ENCODE results near the gene DMTF1.
"Not testable (repeated sequence)": the region's sequence is repeated elsewhere in the genome, so short reads cannot be mapped to it uniquely, and the experiment has no call there.

The DMTF1 gene

GRCh38 chr7:87199700-87200450 is 47.6 kb downstream of the DMTF1 start:
- DNase-seq (ENCODE audit: low read depth in 2 of 2), result no peak

DNA sequence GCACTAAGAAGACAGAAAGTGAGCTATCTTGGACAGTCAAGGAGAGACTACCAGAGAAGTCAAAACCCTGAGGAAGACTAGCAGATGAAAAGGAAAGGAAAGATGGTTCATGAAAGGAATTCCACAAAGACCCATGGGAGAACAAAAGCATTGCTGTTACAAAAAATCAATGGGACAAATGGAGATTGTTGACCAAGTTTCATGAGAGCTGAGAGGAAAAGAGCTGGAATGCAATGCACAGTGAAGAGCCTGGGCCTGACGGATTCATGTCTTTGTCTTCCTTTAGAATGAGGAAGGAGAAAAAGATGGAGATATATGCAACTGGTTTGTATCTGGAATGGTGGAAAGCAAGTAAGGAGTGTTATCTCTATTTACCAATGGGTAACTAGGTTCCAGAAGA is 50.0 kb downstream of the DMTF1 start:
- no peak for DNase-seq (ENCODE audit: low read depth in 2 of 2)

GRCh38 chr7:87202705-87203104 is 50.5 kb downstream of the DMTF1 start:
- no peak for DNase-seq (ENCODE audit: low read depth in 2 of 2)

DNA sequence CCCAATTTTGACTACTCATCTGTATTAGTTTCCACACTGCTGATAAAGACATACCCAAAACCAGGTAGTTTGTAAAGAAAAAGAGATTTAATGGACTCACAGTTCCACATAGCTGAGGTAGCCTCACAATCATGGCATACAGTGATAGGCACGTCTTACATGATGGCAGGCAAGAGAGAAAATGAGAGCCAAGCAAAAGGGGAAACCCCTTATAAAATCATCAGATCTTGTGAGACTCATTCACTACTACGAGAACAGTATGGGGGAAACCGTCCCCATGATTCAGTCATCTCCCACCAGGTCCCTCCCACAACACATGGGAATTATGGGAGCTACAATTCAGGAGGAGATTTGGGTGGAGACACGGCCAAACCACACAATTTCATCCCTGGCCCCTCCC is 51.7 kb downstream of the DMTF1 start:
- DNase-seq (ENCODE audit: low read depth in 2 of 2), result not testable (repeated sequence)

- no peak for DNase-seq (ENCODE audit: low read depth in 2 of 2)
Observed at GRCh38 chr7:87204933-87205332, 52.7 kb downstream of the DMTF1 start.

- not testable (repeated sequence) for DNase-seq (ENCODE audit: low read depth in 2 of 2)
Observed at GRCh38 chr7:87205701-87206100, 53.4 kb downstream of the DMTF1 start.

- no peak for DNase-seq (ENCODE audit: low read depth in 2 of 2)
Observed at GRCh38 chr7:87206361-87206760, 54.1 kb downstream of the DMTF1 start.

- DNase-seq (ENCODE audit: low read depth in 2 of 2), result no peak
Observed at GRCh38 chr7:87209295-87209924, 57.2 kb downstream of the DMTF1 start.

GRCh38 chr7:87210506-87210905 is 58.3 kb downstream of the DMTF1 start:
- DNase-seq (ENCODE audit: low read depth in 2 of 2), result no peak

DNA sequence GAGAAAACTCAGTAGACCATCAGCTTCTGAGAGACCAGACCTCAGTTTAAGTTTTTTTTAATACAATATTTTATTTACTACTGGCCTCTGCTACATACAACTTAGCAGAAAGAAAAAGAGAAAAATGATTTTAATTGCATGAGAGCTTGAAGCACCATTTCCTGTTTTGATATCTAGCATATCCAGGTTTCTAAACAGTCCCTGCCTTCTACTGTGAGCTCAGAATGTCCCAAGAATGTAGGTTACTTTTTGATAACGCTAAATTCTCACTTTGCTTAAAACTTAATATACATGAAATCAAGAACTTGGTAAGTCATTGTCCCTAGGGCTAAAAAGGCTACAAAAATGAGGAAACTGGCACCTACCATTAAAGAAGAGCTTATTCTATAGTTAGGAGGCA is 60.2 kb downstream of the DMTF1 start:
- no peak for DNase-seq (ENCODE audit: low read depth in 2 of 2)

DNA sequence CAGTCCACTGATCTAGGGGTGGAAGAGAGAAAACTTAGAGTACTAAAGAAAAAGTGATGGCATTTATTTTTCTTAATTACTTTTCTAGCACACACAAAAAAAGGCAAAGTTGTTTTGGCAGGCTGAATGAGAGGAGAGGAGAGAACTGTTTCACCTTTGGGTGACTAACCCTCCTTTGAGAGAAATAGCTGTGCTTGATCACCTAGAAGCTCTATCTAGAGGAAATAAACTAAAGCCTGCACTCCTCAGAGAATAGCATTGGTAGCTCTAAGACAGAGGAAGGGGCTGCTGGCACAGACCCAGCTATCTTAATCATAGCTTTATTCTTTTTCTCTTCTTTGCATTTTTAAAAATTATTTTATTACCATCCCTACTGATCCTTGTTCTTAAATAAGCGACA is 61.0 kb downstream of the DMTF1 start:
- DNase-seq (ENCODE audit: low read depth in 2 of 2), result no peak

- DNase-seq (ENCODE audit: low read depth in 2 of 2), result no peak
Observed at GRCh38 chr7:87213811-87214210, 61.6 kb downstream of the DMTF1 start.

GRCh38 chr7:87215046-87215445 is 62.8 kb downstream of the DMTF1 start:
- no peak for DNase-seq (ENCODE audit: low read depth in 2 of 2)

GRCh38 chr7:87216701-87217508 is 64.7 kb downstream of the DMTF1 start:
- peak; percentile 23 to 38 for DNase-seq (ENCODE audit: low read depth in 2 of 2)

GRCh38 chr7:87217983-87218653 is 65.9 kb downstream of the DMTF1 start:
- no peak for DNase-seq (ENCODE audit: low read depth in 2 of 2)

GRCh38 chr7:87218796-87219544 is 66.7 kb downstream of the DMTF1 start:
- DNase-seq (ENCODE audit: low read depth in 2 of 2), result no peak

- DNase-seq (ENCODE audit: low read depth in 2 of 2), result peak; percentile 65 to 77
Observed at GRCh38 chr7:87219545-87220025, 67.3 kb downstream of the DMTF1 start, which contains the start of gene TMEM243. TSS of gene TMEM243 (minus strand) at chr7:87219732. CDS start at chr7:87219503, 229 bp downstream.

DNA sequence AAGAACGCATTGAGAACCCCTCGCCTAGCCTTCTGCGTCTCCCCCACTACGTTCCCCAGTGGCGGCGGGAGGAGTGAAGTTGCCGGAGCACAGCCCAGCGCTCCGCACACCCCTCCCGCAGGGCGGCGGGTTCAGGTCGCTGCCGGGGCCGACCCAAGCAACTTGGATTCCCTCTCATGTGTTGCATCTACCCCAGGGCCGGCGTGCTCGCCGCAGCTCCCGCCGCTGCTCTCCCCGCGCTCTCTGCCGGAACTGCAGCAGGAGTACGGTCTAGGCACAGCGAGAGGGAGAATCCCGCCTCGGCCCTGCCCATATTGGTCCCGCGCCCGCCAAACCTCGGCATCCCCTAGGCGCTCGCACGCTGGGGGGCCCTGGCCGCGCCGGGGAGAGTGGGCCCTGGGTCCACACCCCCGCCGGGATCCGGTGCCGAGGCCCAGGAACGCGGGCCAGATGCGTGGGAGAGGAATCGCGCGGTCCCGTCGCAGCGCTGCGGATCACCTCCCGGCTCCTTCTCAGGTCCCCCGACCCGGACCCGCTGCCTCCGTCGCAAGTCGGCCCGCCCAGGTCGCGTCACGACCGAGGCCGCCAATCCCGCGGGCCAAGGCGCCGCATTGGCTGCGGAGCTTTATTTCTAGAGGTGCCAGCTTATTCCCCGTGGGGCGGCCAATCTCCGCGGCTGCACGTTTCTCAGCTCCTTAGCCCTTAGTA is 67.9 kb downstream of the DMTF1 start:
- peak; percentile 76 to 77 for DNase-seq (ENCODE audit: low read depth in 2 of 2)

- no peak for DNase-seq (ENCODE audit: low read depth in 2 of 2)
Observed at GRCh38 chr7:87220734-87221215, 68.5 kb downstream of the DMTF1 start.

GRCh38 chr7:87223666-87224065 is 71.4 kb downstream of the DMTF1 start:
- no peak for DNase-seq (ENCODE audit: low read depth in 2 of 2)

All from stimulated activated CD4-positive, alpha-beta T cell treated with anti-CD3 and anti-CD28 coated beads, Interleukin-15, amount 100 ng/mL, for 48 hours (primary cell).